A549 (cell line): ENCODE measurements around the gene SH3BP5L. TPM values are rescaled to one million over a fixed set of nuclear protein-coding genes. Genes with fewer than 3 reads are reported as not detected.

Source experiments
- ATAC-seq, 2 experiments: fragments of 200-7000 bp in 1 of 2; fragments of >200 bp in 1 of 2; cut with Nextera tagmentation in 1 of 2; cut with Tn5 transposase in 1 of 2; 3 replicates each; pipeline versions ENCODE4 v1.8.0 to v1.9.1; 2018 to 2020; ENCODE audit warnings: mild to moderate bottlenecking in 1 of 2, moderate library complexity in 1 of 2
- CTCF ChIA-PET: fragments of 300-600 bp; sonication (Branson Sonifier 250); formaldehyde crosslinking; extraction: SDS; loops from one replicate; lab custom pipeline; 2021; ENCODE audit warnings: antibody characterized with exemption, inconsistent platforms; lab: Yijun Ruan, JAX
- POLR2A ChIA-PET: fragments of 350-600 bp; formaldehyde crosslinking; extraction: SDS; loops from one replicate; lab custom pipeline; 2021; ENCODE audit warnings: antibody characterized with exemption, inconsistent platforms; lab: Yijun Ruan, JAX
- DNase-seq, 2 experiments: peaks; one replicate each; pipeline versions ENCODE4 v3.0.0 to v3.0.0-alpha.2; 2011 to 2016; ENCODE audit warnings: low read depth in 1 of 2, low spot score in 1 of 2
- FAIRE-seq: peaks from 2 replicates; lab custom pipeline; 2011; peaks lifted over from hg19 to GRCh38; lab: Jason Lieb, UNC
- H3K27ac ChIP-seq, 2 experiments: fragments of >200 bp; sonication (Bioruptor Twin); formaldehyde crosslinking; 3 replicates each; pipeline ENCODE4 v1.5.1; 2016 to 2017
- H3K4me1 ChIP-seq: fragments of >200 bp; sonication (Bioruptor Twin); formaldehyde crosslinking; 3 replicates; pipeline ENCODE4 v1.6.1; 2016
- H3K4me2 ChIP-seq: fragments of >200 bp; sonication (Bioruptor Twin); formaldehyde crosslinking; 3 replicates; pipeline ENCODE4 v1.6.1; 2016
- H3K4me3 ChIP-seq: fragments of >200 bp; sonication (Bioruptor Twin); formaldehyde crosslinking; 3 replicates; pipeline ENCODE4 v1.5.1; 2016
- H3K9me3 ChIP-seq: fragments of >200 bp; sonication (Bioruptor Twin); formaldehyde crosslinking; 3 replicates; pipeline ENCODE4 v1.6.1; 2016
- CEBPB ChIP-seq, 2 experiments: fragments of >200 bp in 1 of 2; sonication (Bioruptor Twin) in 1 of 2; formaldehyde crosslinking in 1 of 2; IDR thresholded peaks; 2 replicates each; pipeline ENCODE4 v1.6.1; 2012 to 2016
- CHD4 ChIP-seq: fragments of 200-600 bp; sonication (generic); IDR thresholded peaks from 2 replicates; pipeline ENCODE4 v1.6.1; 2016; ENCODE audit warnings: antibody characterized with exemption, mild to moderate bottlenecking, borderline replicate concordance
- EHF ChIP-seq: fragments of 250-450 bp; sonication (Bioruptor Pico); IDR thresholded peaks from 2 replicates; pipeline ENCODE4 v1.5.0; 2020; ENCODE audit warnings: mild to moderate bottlenecking
- ELK1 ChIP-seq: fragments of 150-350 bp; IDR thresholded peaks from 2 replicates; pipeline ENCODE4 v1.6.1; 2014; ENCODE audit warnings: low read depth, mild to moderate bottlenecking, low read length
- ESRRA ChIP-seq: fragments of 150-350 bp; IDR thresholded peaks from 2 replicates; pipeline ENCODE4 v1.6.1; 2014; ENCODE audit warnings: mild to moderate bottlenecking, low read length, borderline replicate concordance
- FOSB ChIP-seq: fragments of 250-450 bp; sonication (Bioruptor Pico); IDR thresholded peaks from 2 replicates; pipeline ENCODE4 v1.5.0; 2020; ENCODE audit warnings: mild to moderate bottlenecking, moderate library complexity
- FOSL2 ChIP-seq, 2 experiments: fragments of 450-650 bp in 1 of 2; fragments of >200 bp in 1 of 2; sonication (Bioruptor Twin) in 1 of 2; formaldehyde crosslinking; IDR thresholded peaks; 2 replicates each; pipeline versions ENCODE4 v1.5.0 to v1.6.1; 2016 to 2020; ENCODE audit warnings: mild to moderate bottlenecking in 1 of 2, moderate library complexity in 1 of 2
- GATA3 ChIP-seq: IDR thresholded peaks from 2 replicates; pipeline ENCODE4 v1.6.1; 2012; ENCODE audit warnings: borderline replicate concordance
- HDAC2 ChIP-seq: fragments of 200-600 bp; sonication (generic); IDR thresholded peaks from 2 replicates; pipeline ENCODE4 v1.6.1; 2016
- HES2 ChIP-seq: fragments of >200 bp; sonication (Bioruptor Twin); formaldehyde crosslinking; IDR thresholded peaks from 2 replicates; pipeline ENCODE4 v1.6.1; 2016
- HEYL ChIP-seq: fragments of 250-450 bp; sonication (Bioruptor Pico); IDR thresholded peaks from 2 replicates; pipeline ENCODE4 v1.8.0; 2021; ENCODE audit warnings: mild to moderate bottlenecking, moderate library complexity
- HMGXB4 ChIP-seq: fragments of 250-450 bp; sonication (Bioruptor Pico); IDR thresholded peaks from 2 replicates; pipeline ENCODE4 v1.5.0; 2021; ENCODE audit warnings: mild to moderate bottlenecking, moderate library complexity, borderline replicate concordance
- HOXA7 ChIP-seq: fragments of 250-450 bp; sonication (Bioruptor Pico); IDR thresholded peaks from 2 replicates; pipeline ENCODE4 v1.5.0; 2020; ENCODE audit warnings: mild to moderate bottlenecking, moderate library complexity
- HOXB5 ChIP-seq: fragments of 250-450 bp; sonication (Bioruptor Pico); IDR thresholded peaks from 2 replicates; pipeline ENCODE4 v1.5.0; 2020; ENCODE audit warnings: mild to moderate bottlenecking, moderate library complexity
- KDM1A ChIP-seq: fragments of 200-600 bp; sonication (generic); IDR thresholded peaks from 2 replicates; pipeline ENCODE4 v1.6.1; 2016; ENCODE audit warnings: low read depth, mild to moderate bottlenecking
- KDM5A ChIP-seq: fragments of 200-600 bp; sonication (generic); IDR thresholded peaks from 2 replicates; pipeline ENCODE4 v1.6.1; 2016; ENCODE audit warnings: antibody characterized with exemption, mild to moderate bottlenecking
- MAZ ChIP-seq: fragments of 150-350 bp; IDR thresholded peaks from 2 replicates; pipeline ENCODE4 v1.6.1; 2014; ENCODE audit warnings: antibody characterized with exemption, low read depth, low read length, borderline replicate concordance
- PBX3 ChIP-seq: IDR thresholded peaks from 2 replicates; pipeline ENCODE4 v1.6.1; 2012
- PHF8 ChIP-seq: fragments of 200-600 bp; sonication (generic); IDR thresholded peaks from 2 replicates; pipeline ENCODE4 v1.6.1; 2016; ENCODE audit warnings: low read depth, mild to moderate bottlenecking, antibody characterized with exemption, moderate library complexity, borderline replicate concordance
- POLR2AphosphoS2 ChIP-seq: conservative IDR thresholded peaks from 2 replicates; pipeline ENCODE4 v1.6.1; 2012; ENCODE audit warnings: low read length, improper control_type of control experiment, inconsistent platforms
- RFX5 ChIP-seq: fragments of 450-650 bp; IDR thresholded peaks from 2 replicates; pipeline ENCODE4 v1.7.1; 2014; ENCODE audit warnings: antibody characterized with exemption, mild to moderate bottlenecking, moderate library complexity
- TFCP2L1 ChIP-seq: fragments of 250-450 bp; sonication (Bioruptor Pico); IDR thresholded peaks from 2 replicates; pipeline ENCODE4 v1.5.0; 2021; ENCODE audit warnings: mild to moderate bottlenecking
- TP53 ChIP-seq: fragments of 250-450 bp; sonication (Bioruptor Pico); IDR thresholded peaks from 2 replicates; pipeline ENCODE4 v1.5.0; 2021; ENCODE audit warnings: mild to moderate bottlenecking, moderate library complexity
- USF2 ChIP-seq: fragments of 450-650 bp; IDR thresholded peaks from 2 replicates; pipeline ENCODE4 v1.6.1; 2014; ENCODE audit warnings: antibody characterized with exemption
- ZFP36 ChIP-seq: fragments of 450-650 bp; IDR thresholded peaks from 2 replicates; pipeline ENCODE4 v1.6.1; 2014; ENCODE audit warnings: borderline replicate concordance; ENCODE audit not compliant: partially characterized antibody
- WGBS: methylation state at CpG from one replicate; pipeline ENCODE4 v1.1.6; 2017; ENCODE audit errors: missing lambda C conversion rate; 5-methylcytosine and 5-hydroxymethylcytosine counted together
- polyA plus RNA-seq, 4 experiments: library from polyadenylated mRNA; depleted of rRNA in 3 of 4; stranded (reverse); fragments of >200 nt; fragmentation: RNase III in 1 of 4; extraction: RNeasy Plus Mini Kit Qiagen cat#74134 plus additional on column Dnase treatment in 1 of 4; gene quantifications; 2 replicates in 3 of 4; 3 replicates in 1 of 4; pipeline ENCODE4 v1.2.3, GENCODE V29; 2011 to 2017

Gene SH3BP5L
- polyA plus RNA-seq, 2 of the 4 experiments (the other 2 are of a cell fraction) = 10.9 to 15.8 TPM

DNA sequence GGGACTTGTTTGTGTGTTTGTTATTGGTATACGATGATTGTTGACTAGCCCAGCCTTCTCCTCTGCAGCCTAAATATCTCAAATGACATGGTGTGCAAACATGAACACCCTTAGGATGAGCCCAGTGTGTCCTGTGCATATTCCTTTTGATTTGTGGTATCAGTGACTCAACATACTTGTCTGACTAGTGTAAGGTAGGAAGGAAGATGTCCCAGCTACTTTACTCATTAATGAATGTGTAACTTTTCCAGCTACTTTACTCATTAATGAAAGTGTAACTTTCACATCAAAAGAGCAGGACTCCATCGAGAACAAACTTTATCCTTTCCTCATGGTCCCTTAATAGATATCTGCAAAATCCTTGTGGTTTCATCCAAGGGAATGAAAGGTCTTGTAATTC, 35.9 kb upstream of the SH3BP5L start:
- no peak overlapping the region for H3K27ac ChIP-seq
- no peak for DNase-seq
- FAIRE-seq = no peak
- H3K9me3 ChIP-seq = no peaks in the 10 kb centered on the region
- no peak overlapping the region for H3K4me2 ChIP-seq
- no peak for ATAC-seq
- peaks cover 23% of the 10 kb centered on the region for H3K4me1 ChIP-seq
- TF ChIP-seq CHD4 (no peak), KDM5A (no peak), ELK1 (no peak), HEYL (no peak), MAZ (no peak), RFX5 (no peak), HMGXB4 (no peak), TP53 (CRISPR knock-in tag) (no peak), FOSL2 (IDR thresholded peaks at IDR 0.05) (no peak), FOSL2 (CRISPR knock-in tag; IDR thresholded peaks at IDR 0.05) (no peak)
- TF ChIP-seq, all 56 proteins: peak for 0
- no peak overlapping the region for H3K4me3 ChIP-seq
- POLR2A ChIA-PET = interaction anchor here (1.6 kb wide), 1 partner anchor 36 kb away, joined by 5 read pairs; the partner anchor contains the start of gene SH3BP5L
- CTCF ChIA-PET = interaction anchor here (0.9 kb wide), 1 partner anchor 36 kb away, joined by 3 read pairs; the partner anchor contains the start of gene SH3BP5L
- 73% methylated on average over 2 of the region's 2 CpGs for WGBS

DNA sequence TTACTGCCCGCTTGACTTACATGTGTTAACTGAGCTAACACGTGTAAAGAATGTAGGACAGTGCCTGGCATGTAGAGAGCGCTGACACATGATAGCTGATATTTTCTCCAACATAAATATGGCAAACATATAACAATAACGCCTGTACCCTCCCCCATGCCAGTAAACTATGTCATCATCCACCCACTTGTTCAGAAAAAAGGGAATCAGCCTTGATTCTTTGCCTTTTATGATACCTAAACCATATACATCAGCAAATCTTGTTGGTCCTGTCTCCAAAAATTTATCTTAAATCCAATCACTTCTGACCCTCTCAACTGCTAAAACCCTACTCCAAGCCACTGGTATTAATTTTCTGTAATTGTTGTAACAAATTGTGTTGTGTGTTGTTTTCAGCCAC, 34.3 kb upstream of the SH3BP5L start:
- CTCF ChIA-PET = interaction anchor here (1.0 to 3.4 kb wide), 7 partner anchors 10 to 54 kb away, joined by 3 to 46 read pairs (median 5); partner anchors contain the start of gene ZNF672
- WGBS = 89% methylated on average over 4 of the region's 4 CpGs
- H3K9me3 ChIP-seq = no peaks in the 10 kb centered on the region

More for the DNA sequence above, 34.3 kb upstream of the SH3BP5L start:
- no peak for DNase-seq
- H3K4me3 ChIP-seq = no peak overlapping the region
- peak overlapping the region; percentile 99 for H3K4me2 ChIP-seq
- H3K4me1 ChIP-seq = peaks cover 23% of the 10 kb centered on the region
- no peak for TF ChIP-seq USF2
- TF ChIP-seq EHF = no peak
- no peak for TF ChIP-seq TFCP2L1 (CRISPR knock-in tag)
- TF ChIP-seq ESRRA = no peak
- TF ChIP-seq CEBPB (IDR thresholded peaks at IDR 0.05) = no peak
- TF ChIP-seq POLR2AphosphoS2 = no peak
- no peak for TF ChIP-seq HOXA7 (CRISPR knock-in tag)
- TF ChIP-seq ZFP36 = no peak
- no peak for TF ChIP-seq KDM1A
- no peak for TF ChIP-seq GATA3
- no peak for TF ChIP-seq HDAC2
- no peak for TF ChIP-seq FOSB
- no peak for TF ChIP-seq HES2
- TF ChIP-seq HOXB5 (CRISPR knock-in tag) = no peak
- TF ChIP-seq PBX3 = no peak
- no peak for TF ChIP-seq PHF8
- TF ChIP-seq, all 56 proteins: peak for 0
- ATAC-seq (no peak), FAIRE-seq (no peak)
- H3K27ac ChIP-seq = peak overlapping the region in 1 of 2 experiments; percentile 99; a peak in 2 of 6 replicates
- POLR2A ChIA-PET = interaction anchor here (1.0 to 3.0 kb wide), 3 partner anchors 13 to 47 kb away, joined by 3 to 53 read pairs (median 36); partner anchors contain the start of genes PGBD2 and ZNF672
